Activated T-cell treated with anti-CD3 and anti-CD28 coated beads, Interleukin-2, amount 50 U/mL, for 48 hours (primary cell): ENCODE measurements around the gene HPCAL4.
A peak's percentile ranks its signal among the peaks of the same experiment; 100 is the strongest.

Experiments
- DNase-seq, 2 experiments: peaks; one replicate each; pipeline ENCODE4 v3.0.0-alpha.2; 2020

The HPCAL4 gene

DNA sequence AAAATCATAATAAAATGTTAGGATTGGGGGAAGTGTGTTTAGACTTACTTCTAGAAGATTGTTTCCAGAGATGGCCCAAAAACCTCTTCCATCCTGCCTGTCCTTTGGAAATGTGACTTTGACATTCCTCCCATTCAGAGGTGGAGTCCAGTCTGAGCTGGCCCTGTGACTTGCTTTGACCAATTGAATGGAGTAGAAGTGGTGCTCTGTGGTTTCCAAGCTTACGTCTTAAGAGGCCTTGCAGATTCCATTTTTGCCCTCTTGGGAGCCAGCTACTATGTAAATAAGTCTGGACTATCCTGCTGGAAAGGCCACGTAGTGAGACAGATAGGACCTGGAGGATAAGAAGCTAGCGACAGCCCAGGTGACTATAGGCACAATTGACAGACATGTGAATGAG lies 18.0 kb downstream of the HPCAL4 start:
- no peak for DNase-seq

DNA sequence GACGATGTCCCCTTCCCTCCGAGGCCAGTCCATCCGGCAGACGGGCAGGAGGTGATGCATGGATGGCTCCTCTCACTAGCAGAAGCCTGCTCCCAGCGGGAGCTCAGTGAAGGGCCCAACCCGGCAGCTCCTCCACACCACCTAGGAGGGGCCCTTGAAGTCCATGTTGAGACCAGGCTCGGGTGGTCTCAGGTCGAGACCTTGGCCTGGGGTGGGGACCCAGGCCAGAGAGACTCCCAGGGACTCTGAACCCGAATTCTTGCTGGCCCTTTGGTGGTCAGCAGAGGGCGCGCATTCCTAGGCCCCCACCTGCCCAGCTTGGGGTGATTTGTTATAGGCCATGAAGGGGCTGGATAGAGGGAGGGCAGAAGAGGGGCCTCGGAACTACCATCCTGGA lies 18.7 kb downstream of the HPCAL4 start:
- DNase-seq, result peak; percentile 56 to 62

DNA sequence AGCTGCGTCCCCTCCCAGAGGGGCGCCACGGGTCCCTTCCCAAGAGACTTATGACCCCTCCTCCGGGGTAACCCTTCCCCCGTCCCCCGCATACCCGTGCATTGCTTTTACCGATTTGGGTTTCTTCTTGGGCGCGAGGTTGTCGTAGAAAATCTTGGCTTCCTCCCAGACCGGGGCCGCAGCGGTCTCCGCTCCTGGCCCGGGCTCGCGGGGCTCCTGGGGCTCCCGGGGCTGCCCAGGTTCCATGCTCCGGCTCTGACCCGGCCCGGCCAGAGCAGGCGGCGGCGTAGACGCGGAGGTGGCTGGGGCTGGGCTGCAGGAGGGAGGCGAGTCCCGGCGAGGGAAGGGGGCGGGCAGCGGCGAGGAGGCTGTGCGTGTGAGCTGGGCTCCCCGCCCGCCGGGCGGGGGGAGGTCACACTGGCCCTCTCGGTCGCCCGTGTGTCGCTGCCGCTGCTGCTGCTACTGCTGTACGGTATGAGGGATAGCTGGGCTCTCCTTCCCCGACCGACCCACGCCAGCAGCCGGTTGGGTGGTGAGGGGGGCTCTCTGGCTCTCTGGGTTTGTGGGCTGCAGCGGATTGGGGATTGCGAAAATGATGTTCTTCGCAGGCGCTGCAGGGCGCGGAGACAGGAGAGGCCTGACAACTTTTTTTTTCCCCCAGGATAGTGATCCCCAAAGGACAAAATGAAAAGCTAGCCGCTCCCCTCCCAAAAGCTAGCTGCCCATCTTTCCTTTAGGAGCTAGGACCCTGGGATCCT lies 19.3 kb downstream of the HPCAL4 start, which contains the start of gene NT5C1A:
Gene NT5C1A (minus strand): TSS at position 315 of the 758 bp plus-strand sequence. CDS start 69 bp downstream, at position 246.
- peak; percentile 40 to 50 for DNase-seq

DNA sequence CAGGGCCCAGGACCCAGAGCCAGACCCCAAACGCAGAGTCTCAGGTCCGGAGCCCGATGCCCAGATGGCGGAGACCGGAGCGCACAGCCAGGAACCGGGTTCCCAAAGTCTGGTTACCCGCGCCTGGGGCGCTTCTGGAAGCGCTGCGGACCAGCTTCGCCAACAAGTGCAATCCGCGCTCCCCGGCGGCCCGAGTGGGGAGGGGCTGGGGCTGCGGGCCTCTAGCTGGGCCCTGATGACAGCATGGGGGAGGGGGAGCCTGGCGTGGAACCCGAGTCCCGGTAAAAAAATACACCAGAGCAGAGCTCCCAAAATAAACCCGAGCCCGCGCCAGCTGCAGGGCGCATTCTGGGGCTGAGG lies 19.8 kb downstream of the HPCAL4 start:
- peak in 1 of 2 experiments; percentile 24 for DNase-seq

DNA sequence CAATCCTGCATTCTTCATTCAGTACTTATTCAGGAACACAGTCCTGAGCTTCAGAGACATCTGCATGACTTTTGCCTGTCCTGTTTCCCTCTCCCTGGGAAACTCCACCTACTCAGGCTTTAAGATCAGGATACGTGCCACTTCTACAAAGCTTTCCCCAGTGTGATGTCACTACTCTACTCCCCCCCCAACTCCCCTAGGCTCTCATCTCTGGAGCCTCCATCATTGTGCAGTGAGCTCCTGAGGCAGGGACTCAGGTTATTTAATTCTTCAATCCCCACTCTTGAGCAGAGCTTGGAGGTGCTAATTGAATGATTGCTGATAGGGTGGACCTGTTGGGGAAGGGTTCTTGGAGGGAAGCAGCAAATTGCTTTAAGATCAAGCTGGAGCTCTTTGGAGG lies 20.5 kb downstream of the HPCAL4 start:
- DNase-seq, result no peak

DNA sequence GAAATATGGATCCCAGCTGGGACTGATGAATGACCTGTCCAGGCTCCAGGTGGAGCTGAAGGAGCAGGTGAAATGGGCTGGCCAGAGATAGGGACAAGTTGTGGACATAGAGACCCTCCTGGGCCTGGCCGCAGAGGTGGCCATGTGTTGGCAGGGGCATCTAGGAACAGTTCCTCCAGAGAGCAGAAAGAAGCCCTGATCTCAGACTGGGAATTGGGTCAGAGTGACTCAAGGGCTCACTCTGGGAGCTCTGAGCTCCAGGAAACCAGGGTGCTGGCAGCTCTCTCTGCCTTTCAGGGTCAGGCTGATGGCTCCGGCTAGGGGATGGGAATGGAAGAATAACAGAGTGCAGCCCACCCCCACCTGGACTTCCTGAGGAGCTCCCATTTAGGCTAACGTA lies 22.3 kb downstream of the HPCAL4 start:
- DNase-seq, result no peak

DNA sequence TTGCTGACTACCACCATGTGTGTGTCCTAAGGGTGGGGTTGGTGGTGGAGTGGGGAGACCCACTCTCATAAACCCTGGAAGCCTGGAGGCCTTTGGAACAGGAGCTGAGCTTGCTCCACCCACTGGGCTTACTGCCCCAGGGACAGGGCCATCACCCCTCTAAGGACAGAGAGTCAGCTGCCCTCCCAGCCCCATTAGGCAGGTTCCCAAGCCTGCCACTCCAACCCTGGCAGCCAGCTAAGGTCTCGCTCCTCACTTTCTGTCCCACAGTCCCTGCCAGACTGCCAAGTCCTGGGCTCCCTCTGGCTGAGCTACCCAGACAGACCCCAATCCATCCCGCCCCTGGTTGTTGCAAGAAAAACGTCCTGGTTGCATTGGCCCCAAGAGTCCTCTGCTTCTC lies 23.1 kb downstream of the HPCAL4 start:
- DNase-seq, result no peak

DNA sequence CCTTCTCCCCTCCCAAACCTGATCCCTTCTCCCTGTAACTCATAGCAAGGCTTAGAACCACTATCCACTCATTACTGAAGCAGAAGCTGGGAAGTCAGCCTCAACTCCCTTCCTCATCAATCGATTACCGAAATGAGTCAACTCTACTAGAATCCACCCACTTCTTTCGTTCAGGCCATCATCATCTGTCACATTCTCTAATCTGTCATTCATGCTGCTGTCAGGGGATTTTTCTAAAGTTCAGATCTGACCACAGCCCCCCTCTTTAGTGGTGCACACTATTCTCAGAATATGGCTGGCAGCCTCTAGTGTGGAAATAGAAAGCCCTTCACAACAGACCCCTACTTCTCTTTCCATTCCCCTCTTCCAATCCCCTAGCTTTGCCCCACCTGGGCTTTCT lies 24.5 kb downstream of the HPCAL4 start:
- DNase-seq, result peak; percentile 54 to 63

DNA sequence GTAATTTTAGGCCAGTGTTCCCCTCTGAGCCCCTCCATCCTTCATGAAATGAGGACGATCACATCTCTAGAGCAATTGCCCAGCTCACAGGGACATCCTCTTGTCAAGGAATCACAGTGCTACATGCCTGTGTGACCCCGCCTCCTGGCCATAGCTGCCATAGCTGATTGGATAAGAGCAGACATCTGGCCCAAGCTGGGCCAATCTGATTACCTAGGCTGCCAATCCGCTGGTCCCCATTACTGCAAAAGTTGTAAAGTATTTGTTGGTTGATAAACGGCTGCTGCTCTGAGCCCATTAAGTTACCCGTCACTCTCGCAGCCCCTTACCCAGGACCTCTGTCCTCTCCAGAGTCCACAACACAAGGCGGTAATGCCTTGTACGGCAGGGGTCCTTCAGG lies 27.7 kb downstream of the HPCAL4 start:
- no peak for DNase-seq

DNA sequence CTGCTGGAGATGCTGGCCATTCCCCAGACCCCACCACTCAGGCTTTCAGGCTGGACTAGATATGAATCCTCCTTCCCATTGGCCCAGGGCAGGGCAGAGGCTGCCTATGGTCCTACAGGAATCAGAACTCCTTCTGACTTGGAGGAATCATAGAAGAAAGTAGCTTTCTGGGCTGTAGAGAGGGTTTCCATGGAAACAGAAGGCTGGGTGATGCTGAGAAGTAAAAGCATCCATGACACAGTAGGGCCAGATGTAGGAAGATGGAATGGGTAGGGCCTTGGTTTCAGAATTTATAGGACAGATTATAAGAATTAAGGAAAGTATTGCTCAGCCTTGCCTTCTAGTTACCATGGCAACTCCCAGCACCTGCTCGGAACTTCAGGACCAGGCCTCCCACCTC lies 28.4 kb downstream of the HPCAL4 start:
- no peak for DNase-seq

DNA sequence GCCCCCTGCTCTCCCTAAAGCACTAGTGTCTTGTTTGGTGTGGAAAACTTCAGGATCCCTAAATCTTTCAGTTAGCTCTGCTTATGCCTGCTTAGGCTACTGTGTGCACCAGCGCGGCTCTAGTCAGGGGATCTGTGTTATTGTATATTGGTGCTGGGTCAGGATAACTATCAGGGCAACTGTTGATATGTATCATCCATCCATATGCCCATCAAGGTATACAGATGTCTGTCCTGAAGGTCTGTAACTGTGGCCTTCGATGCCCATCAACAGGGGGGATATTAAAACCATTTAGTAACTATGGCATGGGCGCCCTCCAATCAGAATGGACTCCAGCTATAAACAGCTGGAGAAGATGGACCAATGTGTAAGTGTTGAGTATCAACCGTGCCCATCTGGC lies 31.7 kb downstream of the HPCAL4 start:
- DNase-seq, result no peak

DNA sequence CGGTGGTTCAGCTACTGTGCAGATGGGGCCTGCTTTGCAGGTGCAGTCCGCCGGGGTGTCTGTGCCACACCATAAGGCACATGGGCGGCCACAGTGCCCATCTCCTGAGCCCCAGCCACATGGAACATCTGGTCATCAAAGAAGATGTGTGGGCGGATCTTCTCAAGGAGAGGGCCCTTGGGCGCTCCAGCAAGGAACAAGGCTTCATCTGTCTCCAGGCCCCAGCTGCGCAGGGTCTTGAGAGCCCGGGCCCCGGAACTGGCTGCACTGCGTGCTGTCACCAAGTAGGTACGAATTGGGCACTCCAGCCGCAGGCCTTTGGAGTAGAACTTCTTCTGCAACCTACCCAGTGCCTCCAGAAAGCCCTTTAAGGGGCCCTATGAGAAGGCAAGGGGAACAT lies 32.1 kb downstream of the HPCAL4 start:
- no peak for DNase-seq

DNA sequence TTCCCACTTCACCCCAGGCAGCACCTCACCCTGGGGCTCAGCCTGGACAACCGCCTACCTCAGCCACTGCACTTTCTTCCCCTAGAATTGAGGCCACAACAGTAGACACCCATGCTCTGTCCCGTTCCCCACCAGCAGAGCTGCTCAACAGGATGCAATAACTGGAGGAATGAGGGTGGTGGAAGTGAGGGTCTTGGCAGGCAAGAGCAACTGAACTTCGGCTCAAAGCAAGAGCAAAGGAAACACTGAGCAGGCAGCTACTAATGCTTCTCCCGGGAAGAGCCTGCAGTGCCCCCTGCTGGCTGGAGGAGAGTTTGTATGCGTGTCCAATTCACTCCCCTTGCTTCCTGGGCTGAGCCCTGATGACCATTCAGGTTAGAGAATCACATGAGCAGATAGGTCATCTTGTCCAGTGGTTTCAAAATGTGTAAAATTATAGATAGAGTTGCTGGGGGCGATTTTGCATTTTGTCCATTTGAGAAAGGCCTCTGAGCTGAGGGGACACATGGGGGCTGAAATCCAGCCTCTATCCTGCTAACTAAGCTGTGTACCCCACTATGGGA lies 33.2 kb downstream of the HPCAL4 start:
- peak; percentile 81 to 82 for DNase-seq

DNA sequence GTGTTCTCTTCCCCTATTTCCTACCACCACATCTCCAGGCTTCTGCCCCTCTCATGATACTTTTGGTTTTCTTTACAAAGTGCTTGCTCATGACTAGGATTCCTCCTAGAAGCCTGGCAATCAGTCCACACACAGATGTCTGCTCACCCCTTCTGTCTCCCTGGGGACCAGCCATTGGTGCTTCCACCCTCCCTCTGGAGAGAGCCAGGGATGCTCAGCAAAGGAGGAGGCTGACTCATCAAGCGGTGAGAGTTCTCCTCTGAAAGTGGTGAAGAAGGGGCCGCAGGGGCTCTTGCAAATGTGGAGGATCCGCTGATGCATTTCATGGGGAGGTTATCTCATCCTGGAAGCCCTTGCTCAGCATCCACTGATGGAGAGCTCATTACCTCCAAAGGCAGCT lies 33.8 kb downstream of the HPCAL4 start:
- no peak for DNase-seq

DNA sequence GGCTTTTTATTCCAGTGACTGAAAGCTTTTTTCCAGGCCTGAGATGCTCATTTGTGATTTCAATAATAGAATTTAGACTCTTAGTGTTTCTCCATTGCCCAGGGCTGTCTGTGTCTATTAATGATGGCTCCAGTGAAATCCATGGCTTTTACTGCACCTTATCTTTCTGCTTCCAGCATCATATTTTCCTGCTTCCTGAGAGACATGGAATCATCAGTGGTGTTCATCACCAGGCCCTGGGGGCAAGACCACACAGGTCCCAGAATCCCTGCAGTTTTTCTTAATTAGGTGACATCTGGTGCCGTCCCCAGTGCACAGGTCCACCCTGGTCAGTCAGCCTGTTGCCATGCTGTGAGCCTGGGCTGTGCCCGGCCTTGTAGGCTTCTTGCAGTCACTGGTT lies 34.8 kb downstream of the HPCAL4 start:
- no peak for DNase-seq

DNA sequence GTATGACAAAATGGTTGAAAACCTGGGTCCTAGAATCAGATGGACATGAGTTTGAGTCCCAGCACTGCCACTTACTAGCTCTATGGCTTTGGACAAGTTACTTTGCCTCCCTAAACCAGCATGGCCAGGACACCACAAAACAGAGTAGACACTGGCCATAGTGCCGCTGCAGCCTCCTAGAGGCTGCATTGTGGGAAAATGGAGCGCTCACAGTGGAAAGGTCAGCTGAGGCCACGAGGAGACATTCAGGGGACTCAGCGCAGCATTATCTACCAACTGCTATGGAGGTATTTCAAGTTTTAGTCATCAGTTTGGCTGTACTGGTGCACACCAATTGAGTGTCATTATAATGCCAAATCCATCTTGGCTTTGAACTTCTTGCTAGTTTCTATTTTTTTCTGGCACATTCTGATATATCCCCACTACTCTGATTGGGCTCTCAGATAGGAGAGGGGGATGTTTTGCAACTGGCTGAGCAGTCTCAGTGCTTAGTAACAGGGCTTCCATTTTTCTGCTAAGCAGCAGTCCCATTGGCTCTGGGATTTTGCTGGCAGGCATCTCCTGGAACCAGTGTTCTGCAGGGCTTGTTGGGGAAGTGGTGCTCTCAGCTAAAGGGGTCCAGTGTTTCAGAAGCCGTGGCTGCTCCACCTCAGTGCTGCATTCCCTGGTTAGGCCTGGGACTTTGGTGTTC lies 35.5 kb downstream of the HPCAL4 start:
- no peak for DNase-seq

DNA sequence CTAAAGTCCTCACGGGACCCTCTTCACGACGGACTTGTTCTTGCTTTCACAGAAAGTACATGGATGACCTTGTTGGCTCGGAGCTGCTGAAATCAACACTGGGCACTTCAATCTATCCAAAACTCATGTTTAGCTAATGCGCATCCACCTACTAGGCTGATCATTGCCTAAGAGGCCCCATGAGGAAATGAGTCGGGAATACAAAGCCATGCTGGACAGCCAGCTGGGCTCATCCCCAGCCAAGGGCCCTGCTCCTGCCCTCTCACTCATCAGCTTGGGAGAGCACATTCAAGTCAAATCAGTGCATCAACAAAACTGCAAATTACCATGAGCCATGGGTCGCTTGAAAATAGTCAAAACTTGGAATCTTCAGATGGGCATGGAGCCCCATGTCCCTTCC lies 36.9 kb downstream of the HPCAL4 start:
- DNase-seq, result no peak

DNA sequence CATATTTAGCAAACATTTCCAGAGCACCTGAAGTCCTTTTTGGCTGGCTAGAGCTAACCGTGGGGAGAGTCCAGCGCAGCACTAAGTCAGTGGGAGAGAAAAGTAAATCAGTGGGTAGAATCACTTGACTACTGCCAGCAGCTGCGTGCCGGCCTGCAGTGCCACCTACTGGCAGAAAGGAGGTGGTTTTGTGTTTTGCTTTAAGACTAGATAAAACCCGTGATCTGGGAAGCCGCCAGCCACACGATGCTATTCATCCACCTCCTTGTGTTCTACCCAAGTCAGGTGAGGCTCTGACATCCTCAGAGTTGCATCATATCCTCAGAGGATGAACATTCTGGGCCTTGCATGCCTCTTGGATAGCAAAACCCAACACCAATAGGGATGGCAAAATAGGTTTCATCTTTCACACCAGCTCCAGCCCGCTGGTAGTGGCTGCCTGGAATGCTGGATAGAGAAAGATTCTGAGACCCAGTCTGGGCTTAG lies 37.6 kb downstream of the HPCAL4 start:
- DNase-seq, result peak; percentile 83 to 84

DNA sequence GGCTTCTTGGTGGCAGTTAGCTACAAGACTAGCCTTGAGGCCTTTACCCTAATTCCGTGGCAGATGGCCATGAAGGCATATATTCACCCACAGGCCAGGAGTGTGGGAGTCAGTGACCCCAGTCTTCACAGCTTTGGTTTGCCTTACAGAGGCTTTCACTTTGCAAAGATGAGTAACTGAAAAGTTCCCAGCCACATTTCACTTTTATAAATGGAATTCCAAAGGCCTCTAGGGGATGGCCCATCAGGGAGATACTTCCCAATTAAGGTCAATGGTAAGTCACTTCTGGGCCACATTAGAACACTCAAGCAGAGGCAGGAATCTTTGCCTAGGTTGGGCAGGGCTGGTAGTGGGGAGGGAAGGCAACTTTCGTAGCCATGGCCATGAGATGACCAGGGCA lies 38.7 kb downstream of the HPCAL4 start:
- DNase-seq, result no peak

DNA sequence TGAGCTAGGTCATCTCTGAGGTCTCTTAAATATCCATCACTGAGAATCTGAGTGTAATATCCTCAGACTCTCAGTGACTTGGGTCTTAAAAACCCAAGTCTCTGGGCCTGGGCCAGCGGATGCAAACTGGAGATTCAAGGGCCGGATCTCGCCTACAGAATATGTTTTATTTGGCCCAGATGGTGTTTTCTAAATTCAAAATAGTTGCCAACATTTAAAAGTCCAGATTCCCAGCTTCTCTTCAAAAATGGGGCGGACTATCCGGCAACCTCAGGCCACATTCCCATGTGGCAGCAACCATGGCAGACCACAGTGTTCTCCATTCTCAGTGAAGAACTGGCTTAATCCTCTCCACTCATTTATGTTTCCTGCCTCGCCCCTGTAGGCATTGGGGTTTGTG lies 39.1 kb downstream of the HPCAL4 start:
- DNase-seq, result no peak

DNA sequence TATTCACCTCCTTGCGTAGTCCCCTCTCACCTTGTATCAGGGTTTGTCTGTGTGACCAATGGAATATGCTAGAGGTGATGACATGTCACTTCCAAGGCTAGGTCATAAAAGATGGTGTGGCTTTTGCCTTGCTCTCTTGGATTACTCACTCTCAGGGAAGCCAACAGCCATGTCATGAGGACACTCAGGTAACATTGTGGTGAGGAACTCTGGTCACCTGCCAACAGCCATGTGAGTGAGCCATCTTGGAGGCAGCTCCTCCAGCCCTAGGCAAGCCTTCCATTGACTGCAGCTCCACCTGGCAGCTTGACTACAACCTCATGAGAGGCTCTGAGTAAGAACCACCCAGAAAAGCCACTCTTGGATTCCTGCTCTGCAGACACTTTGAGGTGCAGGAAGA lies 40.8 kb downstream of the HPCAL4 start:
- DNase-seq, result no peak

DNA sequence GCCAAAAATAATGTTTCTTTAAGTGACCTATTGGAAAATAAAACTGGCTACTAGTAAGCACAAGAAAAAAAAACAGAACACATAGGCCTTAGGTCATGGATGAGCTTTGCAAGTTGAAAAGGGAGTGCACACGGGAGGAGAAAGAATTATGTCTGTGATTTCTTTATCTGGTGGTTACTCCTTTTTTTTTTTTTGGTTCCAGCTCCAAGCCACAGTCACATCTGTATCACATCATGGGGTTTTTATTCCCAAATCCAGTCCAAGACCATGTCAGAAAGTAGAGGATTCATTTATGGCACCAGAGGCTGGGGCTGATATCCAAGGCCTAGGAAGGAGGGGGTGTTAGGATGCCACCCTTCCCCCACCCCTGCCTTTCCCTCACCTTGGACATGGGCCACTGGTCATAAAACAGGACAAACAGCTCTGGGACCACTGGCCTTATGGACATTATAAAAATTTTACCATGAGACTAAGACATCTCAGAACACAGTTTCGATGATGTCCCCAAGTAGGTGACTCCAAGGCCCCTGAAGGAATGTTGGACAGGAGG lies 41.5 kb downstream of the HPCAL4 start:
- DNase-seq, result no peak

DNA sequence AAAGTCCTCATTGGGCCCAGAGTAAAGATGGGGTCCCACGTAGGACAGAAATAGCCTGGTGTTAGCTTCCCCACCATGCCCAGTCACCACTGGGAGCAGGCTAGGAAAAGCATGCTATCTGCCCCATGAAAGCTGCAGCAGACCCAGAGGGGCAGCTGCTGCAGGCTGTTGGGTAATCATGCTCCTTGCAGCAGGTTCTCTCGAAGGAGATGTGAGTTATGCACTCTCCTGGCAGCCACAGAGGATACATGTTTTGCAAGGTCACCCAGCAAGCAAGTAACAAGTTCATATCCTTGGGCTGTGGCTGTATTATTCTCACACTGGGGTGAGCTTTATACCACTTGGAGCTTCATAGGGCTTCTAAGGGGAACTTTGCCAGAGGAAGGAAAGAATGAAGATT lies 42.7 kb downstream of the HPCAL4 start:
- DNase-seq, result no peak

DNA sequence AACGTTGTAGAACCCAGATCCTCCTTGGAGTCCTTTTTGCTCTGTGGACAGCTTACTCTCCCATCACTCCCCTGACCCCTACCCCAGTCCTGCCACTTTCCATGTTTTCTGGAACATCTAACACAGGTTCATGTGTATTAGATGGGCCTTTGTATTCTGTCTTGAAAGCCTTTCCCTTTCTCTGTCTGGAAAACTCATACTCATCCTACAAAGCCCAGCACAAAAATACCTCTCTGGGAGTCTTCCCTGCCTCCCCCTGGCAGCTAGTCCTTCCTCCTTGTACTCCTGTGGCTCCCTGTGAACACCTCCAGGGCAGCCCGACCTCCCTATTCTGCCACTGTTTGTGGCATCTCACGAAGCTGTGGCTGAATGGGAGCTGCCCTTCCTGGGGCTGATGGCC lies 44.0 kb downstream of the HPCAL4 start:
- DNase-seq, result no peak
